HCT116 (cell line): ENCODE results near the gene FLT3LG. TPM values are rescaled to one million over a fixed set of nuclear protein-coding genes. Genes with fewer than 3 reads are reported as not detected.

Source experiments
- ATAC-seq: fragments of 200-7000 bp; cut with Tn5 transposase; 2 replicates; pipeline ENCODE4 v1.9.1; 2020; ENCODE audit warnings: mild to moderate bottlenecking, moderate library complexity
- BruUV-seq: library from RNA; stranded (reverse); fragments of 400-500 nt; replicated peaks from 2 replicates; lab custom pipeline; 2021; lab: Mats Ljungman, UMichigan
- CTCF ChIA-PET: fragments of 300-600 bp; sonication (Branson Sonifier 250); formaldehyde crosslinking; loops from one replicate; lab custom pipeline; 2021; ENCODE audit warnings: antibody characterized with exemption; lab: Charles Lee
- POLR2A ChIA-PET: fragments of 300-600, 350-600 bp; sonication (Branson Sonifier 250); formaldehyde crosslinking; loops from one replicate; lab custom pipeline; 2021; ENCODE audit warnings: antibody characterized with exemption; lab: Charles Lee
- RAD21 ChIA-PET, 2 experiments: fragments of 300-600 bp; sonication (Branson Sonifier 250); formaldehyde crosslinking; loops; one replicate each; lab custom pipeline; 2023; ENCODE audit warnings: low total read pairs in 2 of 2; ENCODE audit not compliant: uncharacterized antibody in 2 of 2, unreplicated experiment in 2 of 2, low non-redundant PET in 1 of 2; lab: Charles Lee
- DNase-seq: peaks from one replicate; pipeline ENCODE4 v3.0.0-alpha.2; 2010; ENCODE audit warnings: low read depth, low spot score
- H2AFZ ChIP-seq: fragments of 200-600 bp; shearing (Covaris generic), sonication (generic); 2 replicates; pipeline ENCODE4 v1.6.1; 2017; ENCODE audit warnings: low read depth, mixed run types, mixed read lengths, antibody characterized with exemption, low read length; ENCODE audit not compliant: poor library complexity, severe bottlenecking
- H3K27ac ChIP-seq: 2 replicates; pipeline ENCODE4 v1.5.1; 2012; ENCODE audit warnings: low read depth, low read length
- H3K27me3 ChIP-seq: fragments of 200-600 bp; sonication (generic); 2 replicates; pipeline ENCODE4 v1.6.1; 2016; ENCODE audit warnings: mixed run types, low read length, mixed read lengths; ENCODE audit not compliant: insufficient read depth
- H3K36me3 ChIP-seq, 2 experiments: fragments of 200-500 bp in 1 of 2; fragments of 200-600 bp in 1 of 2; sonication (Bioruptor generic) in 1 of 2; sonication (generic) in 1 of 2; 2 replicates each; pipeline versions ENCODE4 v1.5.1 to v1.6.1; 2014 to 2016; ENCODE audit warnings: low read length in 2 of 2, inconsistent platforms in 1 of 2, mixed read lengths in 1 of 2, mixed run types in 1 of 2; ENCODE audit not compliant: insufficient read depth in 2 of 2, control insufficient read depth in 1 of 2
- H3K4me1 ChIP-seq, 2 experiments: fragments of 200-600 bp in 1 of 2; sonication (generic) in 1 of 2; 2 replicates each; pipeline versions ENCODE4 v1.5.1 to v1.6.1; 2012 to 2017; ENCODE audit warnings: low read length in 2 of 2, inconsistent platforms in 1 of 2, mild to moderate bottlenecking in 1 of 2, mixed read lengths in 1 of 2, mixed run types in 1 of 2, moderate library complexity in 1 of 2; ENCODE audit not compliant: insufficient read depth in 2 of 2, control insufficient read depth in 1 of 2
- H3K4me2 ChIP-seq: fragments of 200-600 bp; sonication (generic); 2 replicates; pipeline ENCODE4 v1.6.1; 2017; ENCODE audit warnings: mixed run types, low read length, mixed read lengths
- H3K4me3 ChIP-seq, 2 experiments: fragments of 200-600 bp in 1 of 2; sonication (generic) in 1 of 2; replicated peaks in 1 of 2; 2 replicates each; pipeline ENCODE4 v1.5.1; 2011 to 2016; ENCODE audit warnings: low read length in 2 of 2, control low read depth in 1 of 2, low read depth in 1 of 2, mild to moderate bottlenecking in 1 of 2, mixed read lengths in 1 of 2, mixed run types in 1 of 2
- H3K79me2 ChIP-seq: fragments of 200-600 bp; sonication (generic); 2 replicates; pipeline ENCODE4 v1.6.1; 2017; ENCODE audit warnings: mild to moderate bottlenecking, mixed run types, low read length, moderate library complexity, mixed read lengths; ENCODE audit not compliant: insufficient read depth
- H3K9ac ChIP-seq: fragments of 200-600 bp; sonication (generic); 2 replicates; pipeline ENCODE4 v1.6.1; 2016; ENCODE audit warnings: low read length, mixed read lengths
- H3K9me2 ChIP-seq: fragments of 200-600 bp; sonication (generic), shearing (Covaris generic); 2 replicates; pipeline ENCODE4 v1.6.1; 2017; ENCODE audit warnings: mixed run types, mild to moderate bottlenecking, moderate library complexity; ENCODE audit not compliant: insufficient read depth
- H3K9me3 ChIP-seq, 2 experiments: fragments of 200-500 bp in 1 of 2; fragments of 200-600 bp in 1 of 2; sonication (Bioruptor generic) in 1 of 2; sonication (generic) in 1 of 2; 2 replicates each; pipeline ENCODE4 v1.6.1; 2014 to 2017; ENCODE audit warnings: low read length in 2 of 2, mixed read lengths in 2 of 2, inconsistent platforms in 1 of 2, low read depth in 1 of 2, mild to moderate bottlenecking in 1 of 2, mixed run types in 1 of 2, moderate library complexity in 1 of 2; ENCODE audit not compliant: control insufficient read depth in 1 of 2, insufficient read depth in 1 of 2
- H4K20me1 ChIP-seq: fragments of 200-600 bp; sonication (generic), shearing (Covaris generic); 2 replicates; pipeline ENCODE4 v1.6.1; 2017; ENCODE audit warnings: mixed run types, mild to moderate bottlenecking, moderate library complexity; ENCODE audit not compliant: insufficient read depth
- ELF1 ChIP-seq: IDR thresholded peaks from 2 replicates; pipeline ENCODE4 v1.6.1; 2012; ENCODE audit warnings: low read depth, borderline replicate concordance
- FOSL1 ChIP-seq: IDR thresholded peaks from 2 replicates; pipeline ENCODE4 v1.6.1; 2012; ENCODE audit warnings: low read depth
- JUND ChIP-seq: IDR thresholded peaks from 2 replicates; pipeline ENCODE4 v1.6.1; 2012
- POLR2A ChIP-seq: IDR thresholded peaks from 2 replicates; pipeline ENCODE4 v1.7.0; 2011; ENCODE audit warnings: borderline replicate concordance; ENCODE audit not compliant: insufficient read depth, insufficient read length; ENCODE audit errors: extremely low read depth
- RAD21 ChIP-seq: IDR thresholded peaks from 2 replicates; pipeline ENCODE4 v1.6.1; 2012; ENCODE audit warnings: low read depth, mild to moderate bottlenecking
- SIN3A ChIP-seq: IDR thresholded peaks from 2 replicates; pipeline ENCODE4 v1.6.1; 2012; ENCODE audit warnings: low read depth
- SP1 ChIP-seq: IDR thresholded peaks from 2 replicates; pipeline ENCODE4 v1.6.1; 2012; ENCODE audit warnings: low read depth
- TCF7L2 ChIP-seq: IDR thresholded peaks from 2 replicates; pipeline ENCODE4 v1.7.0; 2011; ENCODE audit warnings: borderline replicate concordance, inconsistent platforms; ENCODE audit not compliant: insufficient read depth, insufficient read length; ENCODE audit errors: extremely low read depth
- YY1 ChIP-seq: IDR thresholded peaks from 2 replicates; pipeline ENCODE4 v1.6.1; 2011; ENCODE audit warnings: low read length, low read depth, moderate library complexity, mild to moderate bottlenecking; ENCODE audit not compliant: insufficient replicate concordance; ENCODE audit errors: extremely low read depth
- intact Hi-C: fragments of 100-400 bp; cut with micrococcal nuclease; formaldehyde crosslinking; loops from 2 replicates; pipeline ENCODE4 v1.10.0; 2022
- total RNA-seq: library from RNA; stranded (reverse); gene quantifications from one replicate; pipeline ENCODE4 v1.2.1, GENCODE V29; 2021; ENCODE audit not compliant: unreplicated experiment
- TF ChIP-seq, protein P1 (sequence below): IDR thresholded peaks from 2 replicates; pipeline ENCODE4 v1.6.1; 2011; ENCODE audit warnings: mild to moderate bottlenecking, low read length, moderate library complexity; ENCODE audit not compliant: insufficient replicate concordance; ENCODE audit errors: extremely low read depth
- TF ChIP-seq, protein P2 (sequence below): IDR thresholded peaks from 2 replicates; pipeline ENCODE4 v1.6.1; 2012

FLT3LG gene
- total RNA-seq, 1 experiment from 2014 or later, result 3.8 TPM

DNA sequence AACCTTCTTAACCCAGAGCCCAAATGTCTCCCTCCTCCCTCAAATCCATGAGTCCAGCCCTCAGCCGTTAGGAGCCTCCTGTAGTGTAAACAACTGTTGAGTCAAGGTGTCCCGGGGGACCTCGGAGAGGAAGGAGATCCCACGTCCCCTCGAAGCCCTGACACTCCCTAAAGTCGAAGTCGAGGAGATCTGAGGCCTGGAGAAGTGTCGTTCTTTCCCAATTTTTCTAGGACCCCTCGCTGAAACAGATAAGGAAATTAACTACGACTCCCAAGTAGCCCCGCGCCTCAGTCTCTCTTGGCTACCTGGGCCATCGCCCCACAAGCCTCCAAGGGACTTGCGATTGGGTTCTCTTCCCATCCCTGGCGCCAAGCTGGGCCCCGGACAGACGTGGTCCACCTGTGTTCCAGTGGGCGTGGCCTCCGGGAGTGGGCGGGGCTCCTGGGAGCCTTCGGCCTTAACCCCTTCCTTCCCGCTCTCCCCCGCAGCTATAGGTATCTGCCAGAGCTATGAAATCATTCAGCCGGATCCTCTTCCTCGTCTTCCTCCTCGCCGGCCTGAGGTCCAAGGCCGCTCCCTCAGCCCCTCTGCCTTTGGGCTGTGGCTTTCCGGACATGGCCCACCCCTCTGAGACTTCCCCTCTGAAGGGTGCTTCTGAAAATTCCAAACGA lies 48.0 kb upstream of the FLT3LG start (continued):
- TF ChIP-seq, protein P1, sequence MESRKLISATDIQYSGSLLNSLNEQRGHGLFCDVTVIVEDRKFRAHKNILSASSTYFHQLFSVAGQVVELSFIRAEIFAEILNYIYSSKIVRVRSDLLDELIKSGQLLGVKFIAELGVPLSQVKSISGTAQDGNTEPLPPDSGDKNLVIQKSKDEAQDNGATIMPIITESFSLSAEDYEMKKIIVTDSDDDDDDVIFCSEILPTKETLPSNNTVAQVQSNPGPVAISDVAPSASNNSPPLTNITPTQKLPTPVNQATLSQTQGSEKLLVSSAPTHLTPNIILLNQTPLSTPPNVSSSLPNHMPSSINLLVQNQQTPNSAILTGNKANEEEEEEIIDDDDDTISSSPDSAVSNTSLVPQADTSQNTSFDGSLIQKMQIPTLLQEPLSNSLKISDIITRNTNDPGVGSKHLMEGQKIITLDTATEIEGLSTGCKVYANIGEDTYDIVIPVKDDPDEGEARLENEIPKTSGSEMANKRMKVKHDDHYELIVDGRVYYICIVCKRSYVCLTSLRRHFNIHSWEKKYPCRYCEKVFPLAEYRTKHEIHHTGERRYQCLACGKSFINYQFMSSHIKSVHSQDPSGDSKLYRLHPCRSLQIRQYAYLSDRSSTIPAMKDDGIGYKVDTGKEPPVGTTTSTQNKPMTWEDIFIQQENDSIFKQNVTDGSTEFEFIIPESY, result no peak

DNA sequence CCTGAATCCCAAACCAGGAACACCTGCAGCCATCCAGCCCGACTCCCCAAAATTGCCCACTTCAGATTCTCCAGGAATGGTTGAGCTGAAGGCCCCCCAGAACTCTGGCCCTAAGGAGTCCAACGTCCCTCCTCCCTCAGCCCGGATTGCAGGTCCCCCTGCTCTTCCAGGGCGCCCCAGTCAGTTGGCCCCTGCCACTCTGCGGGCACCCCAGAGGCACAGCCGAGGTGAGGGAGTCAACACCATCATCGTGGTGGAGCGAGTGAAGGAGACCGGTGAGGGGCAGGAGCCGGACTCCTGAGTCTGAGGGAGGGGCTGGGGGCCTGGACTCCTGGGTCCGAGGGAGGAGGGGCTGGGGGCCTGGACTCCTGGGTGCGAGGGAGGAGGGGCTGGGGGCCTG lies 46.7 kb upstream of the FLT3LG start:
- Histone ChIP-seq H3K9me3 (no peaks in the 10 kb centered on the region), H3K9ac (no peak overlapping the region)
- no peak for TF ChIP-seq JUND
- TF ChIP-seq ELF1, result no peak
- TF ChIP-seq RAD21, result no peak
- no peak for TF ChIP-seq YY1
- TF ChIP-seq SIN3A, result no peak
- TF ChIP-seq FOSL1, result no peak
- TF ChIP-seq, protein P2, sequence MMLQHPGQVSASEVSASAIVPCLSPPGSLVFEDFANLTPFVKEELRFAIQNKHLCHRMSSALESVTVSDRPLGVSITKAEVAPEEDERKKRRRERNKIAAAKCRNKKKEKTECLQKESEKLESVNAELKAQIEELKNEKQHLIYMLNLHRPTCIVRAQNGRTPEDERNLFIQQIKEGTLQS, result no peak
- no peak for TF ChIP-seq POLR2A
- TF ChIP-seq TCF7L2, result no peak
- no peak for TF ChIP-seq SP1
- TF ChIP-seq, all 23 proteins: peak for 0
- no peak for DNase-seq
- Histone ChIP-seq H2AFZ (no peak overlapping the region), H3K79me2 (no peaks in the 10 kb centered on the region), H3K4me1 (peaks cover 12 to 38% of the 10 kb centered on the region in 2 experiments; a peak in 3 of 4 replicates), H4K20me1 (no peaks in the 10 kb centered on the region), H3K27ac (no peak overlapping the region), H3K36me3 (no peaks in the 10 kb centered on the region), H3K4me3 (no peak overlapping the region), H3K27me3 (no peaks in the 10 kb centered on the region), H3K9me2 (no peaks in the 10 kb centered on the region), H3K4me2 (0 out of 2 replicates have a peak overlapping the region, but pooled peaks have one; percentile 88)
- RAD21 ChIA-PET, result interaction anchor here in 1 of 2 experiments (1.4 kb wide), 1 partner anchor 15 kb away, joined by 3 read pairs; no protein-coding TSS in a partner anchor
- intact Hi-C loops, result no loop called here
- POLR2A ChIA-PET, result no interaction called here
- ATAC-seq, result no peak
- CTCF ChIA-PET, result interaction anchor here (1.5 kb wide), 1 partner anchor 18 kb away, joined by 4 read pairs; no protein-coding TSS in a partner anchor
- BruUV-seq, result no TSS peak
